Fibroblast of pulmonary artery (primary cell): ENCODE results near the gene ARHGEF38.
A peak's percentile ranks its signal among the peaks of the same experiment; 100 is the strongest.

Experiments used
- DNase-seq: peaks from one replicate; pipeline ENCODE4 v3.0.0-alpha.2; 2010; ENCODE audit warnings: low read depth
- H3K4me3 ChIP-seq: replicated peaks from 2 replicates; pipeline ENCODE4 v1.5.1; 2011; ENCODE audit warnings: low read depth, mild to moderate bottlenecking, control low read depth, low read length, moderate library complexity
- CTCF ChIP-seq: IDR thresholded peaks from 2 replicates; pipeline ENCODE4 v1.5.1; 2011; ENCODE audit warnings: mild to moderate bottlenecking, control low read depth, low read length, inconsistent platforms; ENCODE audit errors: missing control alignments

Gene ARHGEF38, protein sequence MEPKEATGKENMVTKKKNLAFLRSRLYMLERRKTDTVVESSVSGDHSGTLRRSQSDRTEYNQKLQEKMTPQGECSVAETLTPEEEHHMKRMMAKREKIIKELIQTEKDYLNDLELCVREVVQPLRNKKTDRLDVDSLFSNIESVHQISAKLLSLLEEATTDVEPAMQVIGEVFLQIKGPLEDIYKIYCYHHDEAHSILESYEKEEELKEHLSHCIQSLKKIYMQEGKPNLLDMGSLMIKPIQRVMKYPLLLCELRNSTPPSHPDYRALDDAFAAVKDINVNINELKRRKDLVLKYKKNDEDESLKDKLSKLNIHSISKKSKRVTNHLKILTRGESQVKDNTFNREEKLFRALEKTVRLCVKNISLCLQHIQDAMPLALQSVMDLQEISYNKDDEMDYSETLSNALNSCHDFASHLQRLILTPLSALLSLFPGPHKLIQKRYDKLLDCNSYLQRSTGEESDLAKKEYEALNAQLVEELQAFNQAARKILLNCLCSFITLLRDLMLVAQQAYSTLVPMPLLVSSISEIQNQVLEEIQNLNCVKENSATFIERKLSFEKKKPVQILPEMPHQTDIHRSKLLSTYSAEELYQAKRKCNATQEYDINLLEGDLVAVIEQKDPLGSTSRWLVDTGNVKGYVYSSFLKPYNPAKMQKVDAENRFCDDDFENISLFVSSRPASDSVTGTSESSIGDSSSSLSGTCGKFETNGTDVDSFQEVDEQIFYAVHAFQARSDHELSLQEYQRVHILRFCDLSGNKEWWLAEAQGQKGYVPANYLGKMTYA

DNA sequence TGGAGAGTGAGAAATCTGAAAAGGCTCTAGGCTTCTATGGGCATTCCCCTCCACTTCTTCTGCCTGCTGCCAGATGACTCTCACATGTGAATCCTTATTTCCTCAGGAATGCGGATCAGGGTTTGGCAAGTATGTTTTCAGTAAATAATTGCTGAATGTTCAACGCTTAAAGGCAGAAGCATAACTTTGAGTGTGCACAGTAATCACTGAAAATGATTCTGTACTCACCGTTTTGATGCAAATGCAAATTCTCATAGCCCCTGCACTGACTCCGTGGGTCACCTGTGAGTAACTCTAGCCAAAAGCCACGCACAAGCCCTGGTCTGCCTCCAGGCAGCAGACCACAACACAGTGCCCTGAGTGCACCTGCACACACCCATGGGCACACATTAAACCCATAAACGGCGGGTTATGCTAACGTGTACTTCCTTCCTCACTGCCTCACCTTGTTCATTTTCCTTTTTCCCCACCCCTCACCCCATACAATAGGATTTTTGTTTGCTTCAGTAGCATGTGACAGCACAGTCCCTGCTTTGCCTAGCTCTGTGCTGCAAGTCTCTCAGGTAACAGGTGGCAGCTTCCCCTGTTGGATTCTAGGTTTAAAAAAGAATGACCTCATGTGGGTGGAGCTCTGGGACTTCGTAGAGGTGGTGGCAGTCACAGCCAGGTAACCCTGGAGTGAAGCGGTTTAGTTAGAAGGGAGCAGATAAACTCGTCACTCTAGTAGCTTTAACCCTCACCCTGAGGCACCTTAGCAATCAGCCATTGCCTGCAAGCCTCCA, at the start of gene ARHGEF38:
ARHGEF38 (plus strand) TSS at position 656 of the 782 bp plus-strand sequence. CDS start 146 bp downstream, outside the sequence.
- no peak for TF ChIP-seq CTCF
- H3K4me3 ChIP-seq = no peak within 1 kb of the TSS
- DNase-seq = no peak

DNA sequence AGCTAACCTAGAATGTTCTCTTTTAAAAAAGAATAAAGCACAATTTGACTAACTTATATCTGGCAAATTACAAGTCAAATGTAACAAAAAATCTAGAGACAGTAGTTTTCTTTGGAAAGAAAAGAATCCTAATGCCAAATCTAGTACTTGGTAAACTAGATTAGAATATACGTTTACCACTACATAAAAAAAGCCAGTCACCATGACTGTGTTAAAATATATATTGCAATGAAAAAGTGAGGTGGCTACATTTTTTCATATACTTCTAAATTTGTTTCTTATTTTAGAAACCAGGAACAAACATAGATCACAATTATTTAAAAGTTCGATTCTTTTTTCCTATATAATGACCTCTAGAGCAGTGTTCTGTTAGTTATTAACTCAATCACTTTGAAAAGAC, 48.9 kb upstream of the ARHGEF38 start:
- no peak overlapping the region for H3K4me3 ChIP-seq
- no peak for DNase-seq
- TF ChIP-seq CTCF = no peak

DNA sequence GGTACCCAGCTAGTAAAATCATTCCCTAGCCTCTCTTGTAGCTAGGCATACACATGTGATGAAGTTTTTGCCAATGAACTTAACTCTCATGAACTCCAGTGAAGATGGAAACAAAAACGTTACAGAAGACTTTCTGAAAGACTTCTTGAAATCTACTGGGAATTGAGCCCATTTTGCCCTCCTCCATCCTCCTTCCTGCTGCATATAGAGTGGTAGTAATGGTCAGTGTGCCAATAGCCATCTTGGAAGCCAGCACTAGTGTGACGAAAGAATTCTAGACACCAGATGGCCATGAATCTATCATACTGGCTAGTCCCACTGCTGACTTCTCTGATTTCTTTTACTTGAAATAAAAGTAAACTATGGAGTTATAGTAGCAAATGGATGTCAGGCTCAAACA, 47.7 kb upstream of the ARHGEF38 start:
- H3K4me3 ChIP-seq = no peak overlapping the region
- TF ChIP-seq CTCF = no peak
- peak; percentile 21 for DNase-seq

DNA sequence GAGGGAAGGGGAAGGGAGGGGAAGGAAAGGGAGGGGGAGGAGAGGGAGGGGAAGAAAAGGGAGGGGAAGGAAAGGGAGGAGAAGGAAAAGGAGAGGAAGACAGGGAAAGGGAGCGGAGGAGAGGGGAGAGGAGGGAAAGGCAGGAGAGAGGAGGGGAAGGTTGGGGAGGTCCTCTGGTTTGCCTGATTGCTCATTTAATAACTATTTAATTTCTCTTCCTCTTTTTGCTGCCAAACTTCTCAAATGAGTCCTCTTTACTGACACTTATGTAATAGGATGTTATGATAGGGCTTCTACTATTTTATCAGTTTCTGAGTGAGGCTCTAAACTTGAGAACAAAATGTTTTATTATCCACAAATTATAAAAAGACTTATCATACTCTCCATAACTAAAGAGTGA, 43.1 kb upstream of the ARHGEF38 start:
- DNase-seq = no peak
- no peak for TF ChIP-seq CTCF
- no peak overlapping the region for H3K4me3 ChIP-seq

- DNase-seq = no peak
- TF ChIP-seq CTCF = no peak
- no peak overlapping the region for H3K4me3 ChIP-seq
Measured at GRCh38 chr4:105509714-105510113, 42.7 kb upstream of the ARHGEF38 start.

- no peak for TF ChIP-seq CTCF
- no peak for DNase-seq
- H3K4me3 ChIP-seq = no peak overlapping the region
Measured at GRCh38 chr4:105510245-105510644, 42.2 kb upstream of the ARHGEF38 start.
